Ovary (tissue), 3 donors: ENCODE data around the gene SIGLEC8.
"Not testable (repeated sequence)": the region's sequence is repeated elsewhere in the genome, so short reads cannot be mapped to it uniquely, and the experiment has no call there.

ENCODE experiments used
- CTCF ChIP-seq, 3 donors: fragments of 450-650 bp in 2 of 3; fragments of 200-600 bp in 1 of 3; IDR thresholded peaks; one replicate each; pipeline versions ENCODE4 v1.5.1 to v1.8.0; 2016 to 2022; ENCODE audit warnings: antibody characterized with exemption in 3 of 3, mild to moderate bottlenecking in 1 of 3
- EP300 ChIP-seq: sonication (generic); formaldehyde crosslinking; IDR thresholded peaks from one replicate; pipeline ENCODE4 v1.6.1; 2017; ENCODE audit warnings: antibody characterized with exemption
- donor health status: DM: no; HTN: no; CAD: no.

- TF ChIP-seq CTCF (IDR thresholded peaks at IDR 0.05); EP300: not testable (repeated sequence)
Observed at GRCh38 chr19:51463976-51464581, 5.8 kb upstream of the SIGLEC8 start.
